Adrenal gland (tissue), 5 donors: ENCODE results near the gene ATG9B.

Source experiments
- POLR2A ChIP-seq, 2 donors: fragments of 450-650 bp; IDR thresholded peaks; one replicate each; pipeline ENCODE4 v1.6.1; 2017; ENCODE audit warnings: antibody characterized with exemption in 2 of 2, mild to moderate bottlenecking in 2 of 2, moderate library complexity in 1 of 2
- TF ChIP-seq, protein P1 (sequence below), 6 experiments: fragments of 450-650 bp in 4 of 6; fragments of 200-600 bp in 2 of 6; sonication (generic) in 1 of 6; IDR thresholded peaks; 1 replicate in 5 of 6; 2 replicates in 1 of 6; pipeline versions ENCODE4 v1.5.1 to v1.8.0; 2016 to 2021; ENCODE audit warnings: antibody characterized with exemption in 6 of 6, mild to moderate bottlenecking in 2 of 6, moderate library complexity in 1 of 6
- donor health status: DM: no; HTN: no; CAD: no.

DNA sequence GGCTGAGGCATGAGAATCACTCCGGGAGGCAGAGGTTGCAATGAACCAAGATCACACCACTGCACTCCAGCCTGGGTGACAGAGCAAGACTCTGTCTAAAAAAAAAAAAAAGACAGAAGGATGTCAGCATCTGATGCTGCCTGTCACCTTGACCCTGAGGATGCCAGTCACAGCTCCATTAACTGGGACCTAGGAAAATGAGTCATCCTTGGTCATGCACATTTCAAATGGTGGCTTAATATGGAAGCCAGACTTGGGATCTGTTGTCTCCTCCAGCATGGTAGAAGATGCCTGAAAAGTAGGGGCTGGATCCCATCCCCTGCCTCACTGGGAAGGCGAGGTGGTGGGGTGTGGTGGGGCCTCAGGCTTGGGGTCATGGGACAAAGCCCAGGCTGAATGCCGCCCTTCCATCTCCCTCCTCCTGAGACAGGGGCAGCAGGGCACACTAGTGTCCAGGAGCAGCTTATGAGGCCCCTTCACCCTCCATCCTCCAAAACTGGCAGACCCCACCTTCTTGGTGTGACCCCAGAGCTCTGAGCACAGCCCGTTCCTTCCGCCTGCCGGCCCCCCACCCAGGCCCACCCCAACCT is 32.1 kb downstream of the ATG9B start:
- TF ChIP-seq, protein P1, sequence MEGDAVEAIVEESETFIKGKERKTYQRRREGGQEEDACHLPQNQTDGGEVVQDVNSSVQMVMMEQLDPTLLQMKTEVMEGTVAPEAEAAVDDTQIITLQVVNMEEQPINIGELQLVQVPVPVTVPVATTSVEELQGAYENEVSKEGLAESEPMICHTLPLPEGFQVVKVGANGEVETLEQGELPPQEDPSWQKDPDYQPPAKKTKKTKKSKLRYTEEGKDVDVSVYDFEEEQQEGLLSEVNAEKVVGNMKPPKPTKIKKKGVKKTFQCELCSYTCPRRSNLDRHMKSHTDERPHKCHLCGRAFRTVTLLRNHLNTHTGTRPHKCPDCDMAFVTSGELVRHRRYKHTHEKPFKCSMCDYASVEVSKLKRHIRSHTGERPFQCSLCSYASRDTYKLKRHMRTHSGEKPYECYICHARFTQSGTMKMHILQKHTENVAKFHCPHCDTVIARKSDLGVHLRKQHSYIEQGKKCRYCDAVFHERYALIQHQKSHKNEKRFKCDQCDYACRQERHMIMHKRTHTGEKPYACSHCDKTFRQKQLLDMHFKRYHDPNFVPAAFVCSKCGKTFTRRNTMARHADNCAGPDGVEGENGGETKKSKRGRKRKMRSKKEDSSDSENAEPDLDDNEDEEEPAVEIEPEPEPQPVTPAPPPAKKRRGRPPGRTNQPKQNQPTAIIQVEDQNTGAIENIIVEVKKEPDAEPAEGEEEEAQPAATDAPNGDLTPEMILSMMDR (IDR thresholded peaks at IDR 0.05), result no peak
- TF ChIP-seq POLR2A (IDR thresholded peaks at IDR 0.05), result no peak
